Neuronal stem cell (in vitro differentiated cells): Measurements from ENCODE around the gene STAT5B. TPM values are rescaled to one million over a fixed set of nuclear protein-coding genes. Genes with fewer than 3 reads are reported as not detected.
A peak's percentile ranks its signal among the peaks of the same experiment; 100 is the strongest.

ENCODE experiments used
- DNase-seq: peaks from one replicate; pipeline ENCODE4 v3.0.0-alpha.2; 2013; ENCODE audit warnings: low spot score
- H2AFZ ChIP-seq: one replicate; pipeline ENCODE4 v1.6.1; 2013; ENCODE audit warnings: mild to moderate bottlenecking, low read length, inconsistent platforms
- H2AK5ac ChIP-seq: 2 replicates; pipeline ENCODE4 v1.6.1; 2013; ENCODE audit warnings: low read depth, mild to moderate bottlenecking, inconsistent platforms, low read length, moderate library complexity, mixed read lengths
- H2BK120ac ChIP-seq: 2 replicates; pipeline ENCODE4 v1.6.1; 2013; ENCODE audit warnings: low read depth, mild to moderate bottlenecking, inconsistent platforms, low read length, moderate library complexity, mixed read lengths
- H2BK12ac ChIP-seq: one replicate; pipeline ENCODE4 v1.6.1; 2013; ENCODE audit warnings: low read length, inconsistent platforms
- H2BK15ac ChIP-seq: 2 replicates; pipeline ENCODE4 v1.6.1; 2013; ENCODE audit warnings: mild to moderate bottlenecking, low read length, inconsistent platforms, mixed read lengths
- H2BK5ac ChIP-seq: one replicate; pipeline ENCODE4 v1.6.1; 2013; ENCODE audit warnings: inconsistent platforms, mild to moderate bottlenecking, low read length, moderate library complexity
- H3K14ac ChIP-seq: one replicate; pipeline ENCODE4 v1.6.1; 2013; ENCODE audit warnings: low read length, inconsistent platforms
- H3K18ac ChIP-seq: 2 replicates; pipeline ENCODE4 v1.6.1; 2013; ENCODE audit warnings: low read length, inconsistent platforms
- H3K23ac ChIP-seq: 2 replicates; pipeline ENCODE4 v1.6.1; 2013; ENCODE audit warnings: low read depth, mild to moderate bottlenecking, mixed read lengths, low read length, inconsistent platforms; ENCODE audit not compliant: poor library complexity
- H3K27ac ChIP-seq: replicated peaks from 3 replicates; pipeline ENCODE4 v1.5.1; 2013; ENCODE audit warnings: low read length, inconsistent platforms
- H3K27me3 ChIP-seq, 3 experiments: 2 replicates each; pipeline ENCODE4 v1.6.1; 2013; ENCODE audit warnings: low read length in 3 of 3, mild to moderate bottlenecking in 2 of 3, inconsistent platforms in 1 of 3, low read depth in 1 of 3, mixed read lengths in 1 of 3, moderate library complexity in 1 of 3; ENCODE audit not compliant: control insufficient read depth in 3 of 3, insufficient read depth in 3 of 3
- H3K36me3 ChIP-seq, 2 donors: replicated peaks in 1 of 2; 2 replicates each; pipeline ENCODE4 v1.6.1; 2013; ENCODE audit warnings: low read length in 2 of 2; ENCODE audit not compliant: control insufficient read depth in 2 of 2, insufficient read depth in 2 of 2
- H3K4ac ChIP-seq: 2 replicates; pipeline ENCODE4 v1.6.1; 2013; ENCODE audit warnings: inconsistent platforms, mild to moderate bottlenecking, low read length, moderate library complexity
- H3K4me1 ChIP-seq, 2 donors: 1 replicate in 1 of 2; 2 replicates in 1 of 2; pipeline ENCODE4 v1.6.1; 2013; ENCODE audit warnings: low read length in 2 of 2, low read depth in 1 of 2; ENCODE audit not compliant: control insufficient read depth in 2 of 2, insufficient read depth in 1 of 2
- H3K4me2 ChIP-seq: one replicate; pipeline ENCODE4 v1.6.1; 2013; ENCODE audit warnings: mild to moderate bottlenecking, low read length, inconsistent platforms; ENCODE audit not compliant: insufficient read depth, poor library complexity, severe bottlenecking
- H3K4me3 ChIP-seq, 2 donors: 2 replicates each; pipeline ENCODE4 v1.5.1; 2013; ENCODE audit warnings: low read length in 2 of 2, mild to moderate bottlenecking in 2 of 2, inconsistent platforms in 1 of 2, moderate library complexity in 1 of 2
- H3K79me1 ChIP-seq: one replicate; pipeline ENCODE4 v1.6.1; 2013; ENCODE audit warnings: low read depth, mild to moderate bottlenecking, inconsistent platforms, low read length, moderate library complexity
- H3K9ac ChIP-seq: one replicate; pipeline ENCODE4 v1.6.1; 2013; ENCODE audit warnings: mild to moderate bottlenecking, low read depth, low read length, inconsistent platforms; ENCODE audit not compliant: poor library complexity
- H3K9me3 ChIP-seq, 2 donors: replicated peaks in 1 of 2; 2 replicates each; pipeline versions ENCODE3 to v1.6.1; 2013; ENCODE audit warnings: low read length in 2 of 2, mild to moderate bottlenecking in 2 of 2, inconsistent platforms in 1 of 2, low read depth in 1 of 2, mixed read lengths in 1 of 2, moderate library complexity in 1 of 2; ENCODE audit not compliant: control insufficient read depth in 2 of 2, insufficient read depth in 1 of 2
- H4K8ac ChIP-seq: one replicate; pipeline ENCODE4 v1.6.1; 2013; ENCODE audit warnings: low read depth, mild to moderate bottlenecking, inconsistent platforms, low read length, moderate library complexity
- H4K91ac ChIP-seq: one replicate; pipeline ENCODE4 v1.6.1; 2013; ENCODE audit warnings: low read length, low read depth, mild to moderate bottlenecking, inconsistent platforms; ENCODE audit not compliant: poor library complexity
- WGBS, 2 donors: extraction: QIAGEN DNeasy Blood & Tissue Kit; methylation state at CpG; one replicate each; pipeline ENCODE4 v1.1.7; 2013; ENCODE audit warnings: missing lambda C conversion rate in 2 of 2, mixed read lengths in 1 of 2; ENCODE audit not compliant: insufficient read length in 2 of 2, insufficient replicate concordance in 1 of 2; ENCODE audit errors: extremely low coverage in 2 of 2; 5-methylcytosine and 5-hydroxymethylcytosine counted together
- polyA plus RNA-seq, 2 experiments: library from polyadenylated mRNA; stranded (reverse); fragments of 200-250 nt; gene quantifications; one replicate each; pipeline ENCODE4 v1.2.3, GENCODE V29; 2013

STAT5B gene
- polyA plus RNA-seq (2013, experiment 1 of 2) = 38.6 TPM
- 40.6 TPM for polyA plus RNA-seq (2013, experiment 2 of 2)

DNA sequence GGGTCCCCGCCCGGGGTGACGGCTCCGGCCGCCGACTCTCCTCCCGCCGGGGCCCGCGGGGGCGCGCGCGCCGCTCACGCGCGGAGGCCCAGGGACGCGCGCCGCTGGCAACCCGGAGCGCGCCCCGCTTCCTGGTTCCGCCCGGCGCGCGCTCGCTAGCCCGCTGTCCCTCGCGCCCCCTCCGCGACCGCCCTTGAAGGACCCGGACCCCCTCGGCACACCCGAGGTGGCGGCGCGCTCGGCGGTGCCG is at the start of gene STAT5B:
Gene STAT5B, minus strand, starts transcription at position 33 of the 250 bp plus-strand sequence. CDS start 44,264 bp downstream, outside the sequence.
- Histone ChIP-seq H3K9me3 (no peaks in the 10 kb centered on the region), H3K14ac (no peak within 1 kb of the TSS), H3K4me1 (peaks cover 8 to 22% of the 10 kb centered on the region in 2 donors), H2BK120ac (peak within 1 kb of the TSS; percentile 24), H2BK15ac (peak within 1 kb of the TSS; percentile 97), H4K91ac (peak within 1 kb of the TSS; percentile 57), H3K4me2 (peak within 1 kb of the TSS; percentile 89), H3K27me3 (no peaks in the 10 kb centered on the region), H4K8ac (peak within 1 kb of the TSS; percentile 97), H3K79me1 (no peaks in the 10 kb centered on the region), H3K18ac (peak within 1 kb of the TSS; percentile 98), H3K36me3 (no peaks in the 10 kb centered on the region), H2BK5ac (peak within 1 kb of the TSS; percentile 92), H2BK12ac (no peak within 1 kb of the TSS), H2AFZ (peak within 1 kb of the TSS; percentile 96), H3K23ac (peak within 1 kb of the TSS; percentile 83), H3K4me3 (peak within 1 kb of the TSS; percentile 80 to 97), H3K9ac (peak within 1 kb of the TSS; percentile 95), H3K4ac (peak within 1 kb of the TSS; percentile 87), H3K27ac (peak within 1 kb of the TSS; percentile 66), H2AK5ac (peak within 1 kb of the TSS; percentile 63)
- WGBS, 2 donors = no CpG with 5 or more reads among the region's 47 CpGs
- peak; percentile 66 for DNase-seq

GRCh38 chr17:42325026-42325425 is 48.8 kb upstream of the STAT5B start:
- Histone ChIP-seq H3K14ac (no peak overlapping the region), H3K4me1 (peaks cover 8 to 14% of the 10 kb centered on the region in 2 donors), H2BK15ac (no peak overlapping the region), H3K36me3 (peaks cover 21 to 93% of the 10 kb centered on the region in 2 donors), H3K4me3 (no peak overlapping the region), H3K27ac (no peak overlapping the region), H3K9ac (no peak overlapping the region), H3K23ac (no peak overlapping the region), H4K8ac (no peak overlapping the region), H4K91ac (no peak overlapping the region), H3K9me3 (no peaks in the 10 kb centered on the region), H2BK5ac (no peak overlapping the region), H3K18ac (no peak overlapping the region), H3K27me3 (no peaks in the 10 kb centered on the region), H3K4ac (no peak overlapping the region), H3K4me2 (no peak overlapping the region), H2BK120ac (no peak overlapping the region), H2AFZ (no peak overlapping the region), H2AK5ac (no peak overlapping the region), H3K79me1 (no peaks in the 10 kb centered on the region), H2BK12ac (no peak overlapping the region)
- WGBS, 2 donors = no CpG with 5 or more reads among the region's 7 CpGs
- no peak for DNase-seq

DNA sequence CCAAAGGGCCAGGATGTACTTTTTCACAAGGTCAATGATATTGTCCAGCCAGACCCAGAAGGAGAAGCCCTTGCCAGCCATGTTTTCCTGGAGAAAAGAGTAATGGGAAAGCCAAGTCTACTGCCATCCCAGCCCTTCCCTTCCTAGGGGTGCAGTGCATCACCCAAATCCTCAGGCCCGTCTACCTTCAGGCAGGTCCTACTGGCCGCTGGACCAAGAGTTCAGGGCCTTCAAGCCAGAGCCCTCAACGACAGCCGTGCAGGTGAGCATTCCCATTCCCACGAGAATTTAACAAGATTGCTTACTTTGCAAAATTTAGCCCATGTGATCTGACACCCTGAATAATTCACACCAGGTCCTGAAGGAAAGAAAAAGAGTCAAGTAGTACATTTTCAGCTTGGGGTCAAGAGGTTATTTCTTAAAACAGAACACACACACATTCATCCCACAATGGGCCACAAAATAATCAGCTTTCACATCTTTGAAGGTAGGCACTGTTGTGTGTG is 47.1 kb upstream of the STAT5B start:
- Histone ChIP-seq H4K8ac (no peak overlapping the region), H2BK5ac (no peak overlapping the region), H3K14ac (no peak overlapping the region), H2BK15ac (no peak overlapping the region), H3K4ac (no peak overlapping the region), H2BK120ac (no peak overlapping the region), H3K36me3 (peaks cover 29 to 98% of the 10 kb centered on the region in 2 donors), H3K9ac (no peak overlapping the region), H2AK5ac (no peak overlapping the region), H2BK12ac (no peak overlapping the region), H3K4me3 (no peak overlapping the region), H4K91ac (no peak overlapping the region), H3K27me3 (no peaks in the 10 kb centered on the region), H3K4me1 (peaks cover 0 to 5% of the 10 kb centered on the region in 2 donors), H3K18ac (no peak overlapping the region), H3K9me3 (no peaks in the 10 kb centered on the region), H2AFZ (no peak overlapping the region), H3K79me1 (no peaks in the 10 kb centered on the region), H3K4me2 (no peak overlapping the region), H3K27ac (no peak overlapping the region), H3K23ac (no peak overlapping the region)
- WGBS, 2 donors = no CpG with 5 or more reads among the region's 5 CpGs
- no peak for DNase-seq

DNA sequence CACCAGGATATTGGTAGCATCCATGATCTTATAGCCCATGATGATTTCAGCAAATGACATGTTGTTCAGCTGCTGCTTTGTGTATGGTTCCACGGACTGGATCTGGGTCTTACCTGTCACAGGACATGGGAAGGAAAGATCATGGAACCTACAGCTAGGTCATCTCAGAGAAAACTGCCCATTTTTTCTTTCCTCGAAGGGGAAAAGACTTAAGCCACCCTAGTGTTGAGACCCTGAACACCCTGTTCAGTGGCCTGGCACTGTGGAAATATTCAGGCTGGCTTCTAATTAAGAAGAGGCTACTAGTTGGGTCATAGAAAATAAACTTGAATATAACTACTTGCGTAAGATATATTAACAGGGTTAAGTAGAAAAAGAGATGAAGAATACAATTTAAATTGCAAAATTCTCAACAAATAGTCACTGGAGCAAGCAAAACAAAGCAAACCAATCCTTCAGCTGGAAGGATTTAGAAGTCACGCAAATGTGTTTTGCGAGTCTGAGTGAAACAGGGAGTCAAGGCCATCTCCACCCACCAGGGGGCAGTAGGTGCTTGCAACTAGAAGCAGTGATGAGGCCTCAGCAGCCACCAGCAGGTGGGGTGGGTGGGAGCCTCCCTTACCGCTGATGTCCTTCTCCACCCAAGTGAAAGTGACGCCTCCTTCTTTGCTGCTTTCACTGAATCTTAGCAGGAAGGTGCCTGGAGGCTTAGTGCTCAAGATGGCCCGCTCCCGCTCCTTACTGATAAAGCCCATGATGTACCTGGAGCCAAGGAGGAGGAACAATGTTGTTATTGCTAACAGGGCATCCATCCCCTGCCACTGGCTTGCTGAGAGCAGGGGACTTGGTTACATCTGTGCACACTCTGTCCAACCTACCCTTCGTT is 46.4 kb upstream of the STAT5B start:
- peaks cover 29 to 98% of the 10 kb centered on the region in 2 donors for H3K36me3 ChIP-seq
- H2BK12ac ChIP-seq = no peak overlapping the region
- no peaks in the 10 kb centered on the region for H3K79me1 ChIP-seq
- H2AK5ac ChIP-seq = no peak overlapping the region
- no peak overlapping the region for H2BK5ac ChIP-seq
- DNase-seq = peak; percentile 91
- no peak overlapping the region for H3K27ac ChIP-seq
- H4K91ac ChIP-seq = no peak overlapping the region
- no peak overlapping the region for H2BK120ac ChIP-seq
- H3K9me3 ChIP-seq = no peaks in the 10 kb centered on the region
- no peak overlapping the region for H2BK15ac ChIP-seq
- no peaks in the 10 kb centered on the region for H3K27me3 ChIP-seq
- no peak overlapping the region for H2AFZ ChIP-seq
- no peak overlapping the region for H3K23ac ChIP-seq
- no peak overlapping the region for H3K14ac ChIP-seq
- H4K8ac ChIP-seq = no peak overlapping the region
- H3K4me2 ChIP-seq = no peak overlapping the region
- H3K4me1 ChIP-seq = peaks cover 0 to 5% of the 10 kb centered on the region in 2 donors
- no CpG with 5 or more reads among the region's 10 CpGs for WGBS, 2 donors
- H3K4ac ChIP-seq = no peak overlapping the region
- H3K4me3 ChIP-seq = no peak overlapping the region
- H3K18ac ChIP-seq = no peak overlapping the region
- H3K9ac ChIP-seq = no peak overlapping the region
